ENCODE results near the gene FMNL2.

GRCh38 chr2:152383702-152384101, 48.7 kb downstream of the FMNL2 start:
- TF ChIP-seq SMC3 (conservative IDR thresholded peaks at IDR 0.05; ENCODE audit: poor library complexity) (no peak), TAF1 (IDR thresholded peaks at IDR 0.05; ENCODE audit: low read depth) (no peak), EZH2 (IDR thresholded peaks at IDR 0.05; ENCODE audit: borderline replicate concordance, insufficient read depth, low read length, poor library complexity, severe bottlenecking) (no peak), POLR2AphosphoS5 (IDR thresholded peaks at IDR 0.05) (no peak), EP300 (conservative IDR thresholded peaks at IDR 0.05; ENCODE audit: poor library complexity, severe bottlenecking) (no peak)
- TF ChIP-seq, protein P1, sequence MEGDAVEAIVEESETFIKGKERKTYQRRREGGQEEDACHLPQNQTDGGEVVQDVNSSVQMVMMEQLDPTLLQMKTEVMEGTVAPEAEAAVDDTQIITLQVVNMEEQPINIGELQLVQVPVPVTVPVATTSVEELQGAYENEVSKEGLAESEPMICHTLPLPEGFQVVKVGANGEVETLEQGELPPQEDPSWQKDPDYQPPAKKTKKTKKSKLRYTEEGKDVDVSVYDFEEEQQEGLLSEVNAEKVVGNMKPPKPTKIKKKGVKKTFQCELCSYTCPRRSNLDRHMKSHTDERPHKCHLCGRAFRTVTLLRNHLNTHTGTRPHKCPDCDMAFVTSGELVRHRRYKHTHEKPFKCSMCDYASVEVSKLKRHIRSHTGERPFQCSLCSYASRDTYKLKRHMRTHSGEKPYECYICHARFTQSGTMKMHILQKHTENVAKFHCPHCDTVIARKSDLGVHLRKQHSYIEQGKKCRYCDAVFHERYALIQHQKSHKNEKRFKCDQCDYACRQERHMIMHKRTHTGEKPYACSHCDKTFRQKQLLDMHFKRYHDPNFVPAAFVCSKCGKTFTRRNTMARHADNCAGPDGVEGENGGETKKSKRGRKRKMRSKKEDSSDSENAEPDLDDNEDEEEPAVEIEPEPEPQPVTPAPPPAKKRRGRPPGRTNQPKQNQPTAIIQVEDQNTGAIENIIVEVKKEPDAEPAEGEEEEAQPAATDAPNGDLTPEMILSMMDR (IDR thresholded peaks at IDR 0.05; ENCODE audit: poor library complexity, severe bottlenecking) = no peak
